ENCODE measurements around the gene LRFN5.

GRCh38 chr14:41805633-41806032 lies 199.0 kb downstream of the LRFN5 start:
- no peak for TF ChIP-seq CTCF (IDR thresholded peaks at IDR 0.05)
- TF ChIP-seq REST (IDR thresholded peaks at IDR 0.05; ENCODE audit: insufficient read depth in 1 of 2, low read depth in 2 of 2, low read length in 1 of 2) = no peak
- no peak for TF ChIP-seq SIN3A (IDR thresholded peaks at IDR 0.05; ENCODE audit: borderline replicate concordance, insufficient read depth, low read depth, low read length)
- no peak for TF ChIP-seq POLR2AphosphoS5 (IDR thresholded peaks at IDR 0.05; ENCODE audit: low read depth, low read length)

Data from Panc1 (cell line).